ENCODE measurements around the gene FAM43A.

FAM43A gene

GRCh38 chr3:194711913-194712312, 26.2 kb downstream of the FAM43A start:
- peak; percentile 15 for DNase-seq

GRCh38 chr3:194713299-194714136, 27.8 kb downstream of the FAM43A start:
- no peak for DNase-seq

DNA sequence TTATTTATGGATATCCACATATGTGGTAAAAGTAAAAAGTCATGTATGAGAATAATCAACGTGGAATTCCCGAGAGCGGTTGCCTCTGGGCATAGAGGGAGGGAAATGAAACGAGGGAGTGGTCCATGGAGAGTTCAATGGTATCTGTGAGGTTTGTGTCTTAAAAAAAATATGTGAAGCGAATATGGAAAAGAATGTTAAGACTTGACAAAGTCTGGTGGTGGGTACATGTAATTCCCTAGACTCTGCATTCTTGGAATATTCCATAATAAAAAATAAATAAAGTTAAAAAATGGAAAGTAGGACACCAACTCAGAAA, 28.4 kb downstream of the FAM43A start:
- no peak for DNase-seq

DNA sequence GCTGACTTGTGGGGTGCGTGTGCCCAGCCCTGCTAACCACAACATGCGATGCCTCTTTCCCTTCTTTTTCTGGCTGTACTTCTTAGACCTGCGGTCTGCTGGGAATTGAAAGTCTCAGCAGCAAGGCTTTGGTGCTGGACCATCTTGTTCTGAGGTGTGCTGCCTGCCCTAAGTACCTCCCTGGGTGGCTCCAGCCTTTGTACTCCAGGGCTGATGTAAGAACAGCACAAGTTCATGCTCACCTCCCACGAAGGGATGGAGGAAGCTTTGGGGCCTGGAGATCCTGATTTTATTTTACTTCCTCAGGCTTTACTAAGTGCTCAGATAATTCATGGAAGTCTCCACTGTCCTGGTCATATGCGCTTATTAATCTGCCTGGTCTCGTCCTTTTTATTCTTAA, 28.9 kb downstream of the FAM43A start:
- DNase-seq = no peak

- no peak for DNase-seq
Observed at GRCh38 chr3:194715022-194715800, 29.5 kb downstream of the FAM43A start.

DNA sequence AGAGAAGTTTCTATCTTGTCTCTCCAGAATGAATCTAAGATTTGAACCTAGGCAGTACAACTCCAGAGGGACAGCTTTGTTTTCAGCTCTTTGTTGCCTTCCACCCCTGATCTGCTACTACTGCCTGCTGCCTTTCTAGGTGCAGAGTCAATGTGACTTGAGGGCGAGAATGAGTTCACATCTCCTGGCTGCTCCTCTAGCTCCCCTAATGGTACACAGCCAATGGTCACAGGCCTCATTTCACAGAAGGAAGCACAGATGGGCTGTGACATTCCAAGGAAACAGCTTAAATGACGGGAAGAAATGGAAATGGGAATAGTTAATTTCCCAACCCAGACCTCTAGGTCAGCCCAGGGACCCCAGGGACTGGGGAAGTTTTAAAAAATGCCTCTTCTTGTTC, 32.4 kb downstream of the FAM43A start:
- DNase-seq = no peak

DNA sequence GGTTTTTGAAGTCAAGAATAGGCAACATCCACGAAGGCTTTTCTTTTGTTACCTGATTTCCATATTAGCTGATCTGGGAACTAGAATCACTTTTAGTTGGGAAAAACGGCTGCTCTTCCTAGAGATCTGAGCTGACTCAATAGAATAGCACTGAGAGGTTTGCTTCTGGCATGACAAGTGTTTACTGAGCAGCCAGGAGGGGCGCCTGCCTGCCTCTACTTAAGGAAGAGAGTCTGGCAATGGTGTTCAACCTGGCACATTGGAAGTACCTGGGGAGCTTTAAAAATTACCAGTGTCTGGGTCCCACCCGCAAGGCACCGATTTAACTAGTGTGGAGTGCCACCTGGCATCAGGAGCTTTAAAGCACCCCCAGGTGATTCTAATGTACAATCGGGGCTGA, 34.4 kb downstream of the FAM43A start:
- DNase-seq = no peak

GRCh38 chr3:194723846-194724618, 38.3 kb downstream of the FAM43A start:
- no peak for DNase-seq

DNA sequence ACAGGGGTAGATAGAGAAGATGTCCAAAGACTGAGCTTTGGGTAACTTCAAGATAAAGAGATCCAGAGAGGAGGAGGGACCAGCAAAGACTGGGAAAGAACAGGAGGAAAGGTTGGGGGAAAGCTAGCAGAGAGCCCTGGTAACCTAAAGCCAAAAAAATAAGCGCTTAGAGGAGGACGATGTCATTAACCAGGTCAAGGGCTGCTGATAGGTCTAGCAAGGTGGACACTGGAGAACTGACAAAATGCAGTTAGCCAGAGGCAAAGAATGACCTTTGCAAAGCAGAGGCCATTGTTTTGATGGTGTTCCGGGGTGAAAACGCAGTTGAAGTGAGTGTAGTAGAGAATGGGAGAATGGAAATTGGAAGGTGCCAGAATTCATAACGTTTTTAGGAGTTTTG, 39.7 kb downstream of the FAM43A start:
- DNase-seq = no peak

- DNase-seq = no peak
Observed at GRCh38 chr3:194727435-194728128, 41.9 kb downstream of the FAM43A start.

DNA sequence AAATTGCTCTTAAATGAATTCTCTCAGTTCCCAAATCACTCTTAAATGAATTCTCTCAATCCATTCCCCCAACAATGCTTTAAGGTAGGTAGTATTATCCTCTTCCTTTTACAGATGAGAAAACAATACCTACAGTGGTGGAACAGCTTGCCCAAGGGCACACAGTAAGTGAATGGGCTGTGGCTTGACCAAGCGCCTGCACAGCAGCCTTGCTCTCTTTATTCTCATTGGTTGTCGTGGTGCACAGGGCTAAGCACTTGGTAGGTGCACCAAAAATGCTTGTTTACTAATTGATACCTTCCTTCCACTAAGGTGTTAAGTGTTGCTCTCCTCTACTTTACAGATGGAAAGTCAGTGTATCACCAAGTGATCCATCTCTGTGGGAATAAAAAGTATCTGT, 43.3 kb downstream of the FAM43A start:
- no peak for DNase-seq

- no peak for DNase-seq
Observed at GRCh38 chr3:194730365-194730764, 44.7 kb downstream of the FAM43A start.

GRCh38 chr3:194731506-194732073, 45.9 kb downstream of the FAM43A start:
- no peak for DNase-seq

GRCh38 chr3:194732617-194733016, 46.9 kb downstream of the FAM43A start:
- peak; percentile 20 for DNase-seq

- DNase-seq = peak; percentile 87
Observed at GRCh38 chr3:194736277-194736895, 50.7 kb downstream of the FAM43A start.

DNA sequence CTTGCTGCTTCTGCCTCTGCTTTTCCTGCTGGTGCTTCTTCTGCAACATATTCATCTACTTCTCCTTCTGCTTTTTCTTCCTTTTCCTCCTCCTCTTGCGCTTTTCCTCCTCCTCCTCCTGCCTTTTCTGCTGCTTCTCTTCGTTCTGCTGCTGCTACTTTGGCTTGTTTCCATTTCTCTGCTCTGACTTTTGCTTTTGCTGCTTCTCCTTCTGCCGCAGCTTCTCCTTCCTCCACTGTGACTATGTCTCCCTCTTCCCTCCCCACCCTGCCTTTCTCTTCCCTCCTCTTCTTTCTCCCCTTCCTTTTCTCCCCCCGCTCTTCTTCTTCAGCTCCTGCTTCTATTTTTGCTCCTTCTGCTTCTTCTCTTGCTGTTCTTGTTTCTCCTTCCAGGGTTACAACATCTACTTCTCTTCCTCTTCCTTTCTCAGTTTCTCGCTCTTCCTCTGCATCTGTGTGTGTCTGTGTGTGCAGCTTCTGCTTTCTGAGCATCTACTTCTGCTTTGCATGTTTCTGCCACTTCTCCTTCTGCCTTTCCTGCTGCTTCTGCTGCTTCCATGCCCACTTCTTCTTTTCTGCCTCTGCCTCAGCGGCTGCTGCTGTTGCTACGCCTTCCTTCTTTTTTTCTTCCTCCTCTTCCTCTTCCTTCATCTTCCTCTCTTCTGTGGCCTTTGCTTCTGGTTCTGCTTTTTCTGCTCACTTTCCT, 51.4 kb downstream of the FAM43A start:
- peak; percentile 90 for DNase-seq
